SU-DHL-6 (cell line): ENCODE results near the gene EZH2.

ENCODE experiments used
- H2AFZ ChIP-seq: fragments of 200-600 bp; sonication (generic); 2 replicates; pipeline ENCODE4 v1.6.1; 2014; ENCODE audit warnings: low read depth, mild to moderate bottlenecking, moderate library complexity, mixed read lengths, antibody characterized with exemption, low read length; ENCODE audit not compliant: severe bottlenecking
- H3F3A ChIP-seq: fragments of 200-600 bp; shearing (Covaris generic); 2 replicates; pipeline ENCODE4 v1.6.0; 2016; ENCODE audit warnings: antibody characterized with exemption, mild to moderate bottlenecking; ENCODE audit not compliant: insufficient read depth
- H3K27ac ChIP-seq: fragments of 200-600 bp; sonication (generic); 2 replicates; pipeline ENCODE4 v1.5.1; 2016; ENCODE audit warnings: low read depth, mild to moderate bottlenecking, low read length, moderate library complexity, mixed read lengths
- H3K27me3 ChIP-seq: fragments of 200-600 bp; sonication (generic), shearing (Covaris generic); 2 replicates; pipeline ENCODE4 v1.6.0; 2014; ENCODE audit warnings: mild to moderate bottlenecking, low read length
- H3K36me3 ChIP-seq: fragments of 200-600 bp; sonication (generic); 2 replicates; pipeline ENCODE4 v1.6.1; 2014; ENCODE audit warnings: mild to moderate bottlenecking, low read length, mixed read lengths
- H3K4me2 ChIP-seq: fragments of 300-600, 200-600 bp; shearing (Covaris generic), sonication (generic); 2 replicates; pipeline ENCODE4 v1.6.0; 2014; ENCODE audit warnings: low read length, low read depth, mild to moderate bottlenecking; ENCODE audit not compliant: poor library complexity, severe bottlenecking
- H3K4me3 ChIP-seq: fragments of 200-600 bp; sonication (generic); 2 replicates; pipeline ENCODE4 v1.5.1; 2014; ENCODE audit warnings: antibody characterized with exemption, low read length, mild to moderate bottlenecking, mixed read lengths; ENCODE audit not compliant: insufficient read depth, poor library complexity, severe bottlenecking
- H3K79me2 ChIP-seq: fragments of 200-600 bp; sonication (generic); 2 replicates; pipeline ENCODE4 v1.6.1; 2014; ENCODE audit warnings: mild to moderate bottlenecking, low read length, moderate library complexity; ENCODE audit not compliant: insufficient read depth
- H3K9ac ChIP-seq: fragments of 200-600 bp; sonication (generic); 2 replicates; pipeline ENCODE4 v1.7.0; 2014; ENCODE audit warnings: mild to moderate bottlenecking, low read length
- H3K9me2 ChIP-seq: fragments of 200-600 bp; sonication (generic); replicated peaks from 2 replicates; pipeline ENCODE4 v1.6.1; 2014; ENCODE audit warnings: low read length; ENCODE audit not compliant: insufficient read depth
- H3K9me3 ChIP-seq: fragments of 200-600 bp; sonication (generic); 2 replicates; pipeline ENCODE4 v1.6.1; 2014; ENCODE audit warnings: low read length, mixed read lengths; ENCODE audit not compliant: insufficient read depth
- H4K20me1 ChIP-seq: fragments of 200-600 bp; sonication (generic); 2 replicates; pipeline ENCODE4 v1.6.1; 2014; ENCODE audit warnings: low read depth, mild to moderate bottlenecking, antibody characterized with exemption, low read length, moderate library complexity, mixed read lengths
- EZH2phosphoT487 ChIP-seq: fragments of 200-600 bp; sonication (generic), shearing (Covaris generic); conservative IDR thresholded peaks from 2 replicates; pipeline ENCODE4 v1.6.1; 2018; ENCODE audit warnings: mild to moderate bottlenecking, antibody characterized with exemption, low read length, moderate library complexity, mixed read lengths
- TF ChIP-seq, protein P1 (sequence below): fragments of 200-600 bp; sonication (generic); IDR thresholded peaks from one replicate; pipeline ENCODE4 v1.5.1; 2017; ENCODE audit warnings: antibody characterized with exemption, mild to moderate bottlenecking, low read length, moderate library complexity; ENCODE audit not compliant: insufficient read depth, poor library complexity, severe bottlenecking

EZH2 gene

GRCh38 chr7:148866362-148866761 is 17.7 kb downstream of the EZH2 start:
- no peaks in the 10 kb centered on the region for H3K27me3 ChIP-seq
- H3K9me2 ChIP-seq = no peaks in the 10 kb centered on the region
- H3K4me2 ChIP-seq = peak overlapping the region; percentile 36
- no peak overlapping the region for H3K4me3 ChIP-seq
- H3K36me3 ChIP-seq = peaks cover 32% of the 10 kb centered on the region
- H3F3A ChIP-seq = peaks cover 37% of the 10 kb centered on the region
- H3K9me3 ChIP-seq = no peaks in the 10 kb centered on the region
- no peak overlapping the region for H3K9ac ChIP-seq
- H3K79me2 ChIP-seq = peaks cover 99% of the 10 kb centered on the region
- no peak overlapping the region for H2AFZ ChIP-seq
- TF ChIP-seq EZH2phosphoT487 = no peak
- TF ChIP-seq, protein P1, sequence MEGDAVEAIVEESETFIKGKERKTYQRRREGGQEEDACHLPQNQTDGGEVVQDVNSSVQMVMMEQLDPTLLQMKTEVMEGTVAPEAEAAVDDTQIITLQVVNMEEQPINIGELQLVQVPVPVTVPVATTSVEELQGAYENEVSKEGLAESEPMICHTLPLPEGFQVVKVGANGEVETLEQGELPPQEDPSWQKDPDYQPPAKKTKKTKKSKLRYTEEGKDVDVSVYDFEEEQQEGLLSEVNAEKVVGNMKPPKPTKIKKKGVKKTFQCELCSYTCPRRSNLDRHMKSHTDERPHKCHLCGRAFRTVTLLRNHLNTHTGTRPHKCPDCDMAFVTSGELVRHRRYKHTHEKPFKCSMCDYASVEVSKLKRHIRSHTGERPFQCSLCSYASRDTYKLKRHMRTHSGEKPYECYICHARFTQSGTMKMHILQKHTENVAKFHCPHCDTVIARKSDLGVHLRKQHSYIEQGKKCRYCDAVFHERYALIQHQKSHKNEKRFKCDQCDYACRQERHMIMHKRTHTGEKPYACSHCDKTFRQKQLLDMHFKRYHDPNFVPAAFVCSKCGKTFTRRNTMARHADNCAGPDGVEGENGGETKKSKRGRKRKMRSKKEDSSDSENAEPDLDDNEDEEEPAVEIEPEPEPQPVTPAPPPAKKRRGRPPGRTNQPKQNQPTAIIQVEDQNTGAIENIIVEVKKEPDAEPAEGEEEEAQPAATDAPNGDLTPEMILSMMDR = no peak
- H3K27ac ChIP-seq = no peak overlapping the region
- peaks cover 22% of the 10 kb centered on the region for H4K20me1 ChIP-seq

- Histone ChIP-seq H3F3A (peaks cover 42% of the 10 kb centered on the region), H3K36me3 (peaks cover 29% of the 10 kb centered on the region), H2AFZ (no peak overlapping the region), H3K9me3 (no peaks in the 10 kb centered on the region), H3K27me3 (no peaks in the 10 kb centered on the region), H3K4me3 (no peak overlapping the region), H3K9ac (no peak overlapping the region), H3K9me2 (no peaks in the 10 kb centered on the region), H3K27ac (peak overlapping the region; percentile 35; the same call in 1 of the 2 replicates), H3K79me2 (peaks cover 99% of the 10 kb centered on the region), H4K20me1 (peaks cover 27% of the 10 kb centered on the region), H3K4me2 (peak overlapping the region; percentile 36)
- TF ChIP-seq, protein P1 = no peak
- no peak for TF ChIP-seq EZH2phosphoT487
Measured at GRCh38 chr7:148865283-148865682, 18.8 kb downstream of the EZH2 start.

DNA sequence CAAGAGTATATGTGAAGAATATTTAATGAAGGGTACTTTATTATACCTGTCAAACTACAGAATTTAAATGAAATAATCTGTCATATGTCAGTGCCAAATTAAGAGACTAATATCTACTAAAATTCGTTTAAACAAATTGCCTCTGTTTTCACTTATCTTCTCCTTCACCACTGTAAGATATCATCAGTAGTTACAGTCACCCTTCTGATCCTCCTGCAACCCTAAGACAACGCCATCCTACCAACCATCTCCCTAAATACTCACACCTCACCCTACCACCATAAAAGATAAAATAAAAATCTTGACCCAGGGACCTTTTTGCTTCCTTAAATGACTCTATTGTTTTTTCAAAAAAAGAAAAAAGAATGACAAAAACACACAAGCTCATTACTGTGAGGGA is 20.8 kb downstream of the EZH2 start:
- Histone ChIP-seq H3K36me3 (peaks cover 10% of the 10 kb centered on the region), H3K27me3 (no peaks in the 10 kb centered on the region), H3K9me2 (no peaks in the 10 kb centered on the region), H3K9me3 (no peaks in the 10 kb centered on the region), H3K4me3 (no peak overlapping the region), H3K27ac (peak overlapping the region; percentile 14; the same call in 1 of the 2 replicates), H3K4me2 (peak overlapping the region; percentile 5), H2AFZ (no peak overlapping the region), H3K9ac (no peak overlapping the region), H3F3A (peaks cover 45% of the 10 kb centered on the region; the same call in 1 of the 2 replicates), H3K79me2 (peaks cover 99% of the 10 kb centered on the region), H4K20me1 (peaks cover 42% of the 10 kb centered on the region)
- TF ChIP-seq EZH2phosphoT487 = no peak
- TF ChIP-seq, protein P1 = no peak
